Panc1 (cell line): ENCODE data around the gene DKK1. TPM values are rescaled to one million over a fixed set of nuclear protein-coding genes. Genes with fewer than 3 reads are reported as not detected.

Source experiments
- ATAC-seq: fragments of 200-7000 bp; cut with Tn5 transposase; 2 replicates; pipeline ENCODE4 v1.9.1; 2020; ENCODE audit warnings: mild to moderate bottlenecking, moderate library complexity
- BruUV-seq: library from RNA; stranded (reverse); fragments of 400-500 nt; replicated peaks from 2 replicates; lab custom pipeline; 2021; lab: Mats Ljungman, UMichigan
- CTCF ChIA-PET: fragments of 300-600 bp; sonication (Branson Sonifier 250); formaldehyde crosslinking; loops from one replicate; lab custom pipeline; 2022; ENCODE audit warnings: antibody characterized with exemption; lab: Charles Lee
- POLR2A ChIA-PET: fragments of 300-600 bp; sonication (Branson Sonifier 250); formaldehyde crosslinking; loops from one replicate; lab custom pipeline; 2022; ENCODE audit warnings: antibody characterized with exemption; lab: Charles Lee
- DNase-seq: peaks from one replicate; pipeline ENCODE4 v3.0.0-alpha.2; 2010; ENCODE audit warnings: low read depth, low spot score
- H3K27ac ChIP-seq: 2 replicates; pipeline ENCODE4 v1.5.1; 2011; ENCODE audit warnings: mild to moderate bottlenecking, low read length, inconsistent platforms
- H3K27me3 ChIP-seq: fragments of 200-500 bp; sonication (Bioruptor generic); 2 replicates; pipeline ENCODE4 v1.6.0; 2014; ENCODE audit warnings: low read length, inconsistent platforms; ENCODE audit not compliant: control insufficient read depth, insufficient read depth
- H3K36me3 ChIP-seq: fragments of 200-500 bp; sonication (Bioruptor generic); 2 replicates; pipeline ENCODE4 v1.5.1; 2014; ENCODE audit warnings: inconsistent platforms, mild to moderate bottlenecking, low read length, moderate library complexity; ENCODE audit not compliant: control insufficient read depth, insufficient read depth
- H3K4me1 ChIP-seq: 2 replicates; pipeline ENCODE4 v1.5.1; 2011; ENCODE audit warnings: inconsistent platforms, mild to moderate bottlenecking, low read length, moderate library complexity; ENCODE audit not compliant: control insufficient read depth, insufficient read depth
- H3K4me3 ChIP-seq, 2 experiments: 2 replicates each; pipeline ENCODE4 v1.5.1; 2011 to 2012; ENCODE audit warnings: low read depth in 2 of 2, low read length in 2 of 2, mild to moderate bottlenecking in 2 of 2, inconsistent platforms in 1 of 2, moderate library complexity in 1 of 2
- H3K9me3 ChIP-seq: fragments of 200-500 bp; sonication (Bioruptor generic); 2 replicates; pipeline ENCODE4 v1.5.1; 2014; ENCODE audit warnings: low read depth, mild to moderate bottlenecking, inconsistent platforms, low read length, moderate library complexity; ENCODE audit not compliant: control insufficient read depth, insufficient read depth
- POLR2AphosphoS5 ChIP-seq: IDR thresholded peaks from 2 replicates; pipeline ENCODE4 v1.6.1; 2012; ENCODE audit warnings: mild to moderate bottlenecking, low read depth, low read length, moderate library complexity
- SIN3A ChIP-seq: IDR thresholded peaks from 2 replicates; pipeline ENCODE4 v1.6.1; 2012; ENCODE audit warnings: low read depth, mild to moderate bottlenecking, low read length, moderate library complexity, borderline replicate concordance; ENCODE audit not compliant: insufficient read depth
- TCF7L2 ChIP-seq: IDR thresholded peaks from 2 replicates; pipeline ENCODE4 v1.6.1; 2011; ENCODE audit warnings: mild to moderate bottlenecking, low read depth, low read length, inconsistent platforms
- in situ Hi-C: cut with HindIII; loops from 2 replicates; pipeline ENCODE4 v1.10.0; 2016; ENCODE audit warnings: low sequenced_read_pairs, low pct_unique_long_range_greater_than_20kb
- intact Hi-C: fragments of 100-400 bp; cut with micrococcal nuclease; formaldehyde crosslinking; loops from one replicate; pipeline ENCODE4 v1.10.0; 2022; ENCODE audit not compliant: unreplicated experiment
- total RNA-seq: library from RNA; stranded (reverse); gene quantifications from one replicate; pipeline ENCODE4 v1.2.1, GENCODE V29; 2021; ENCODE audit not compliant: unreplicated experiment
- TF ChIP-seq, protein P1 (sequence below): fragments of 450-650 bp; IDR thresholded peaks from 2 replicates; pipeline ENCODE4 v1.5.1; 2017; ENCODE audit warnings: mild to moderate bottlenecking
- TF ChIP-seq, protein P2 (sequence below), 2 experiments: IDR thresholded peaks; 2 replicates each; pipeline ENCODE4 v1.6.1; 2011 to 2012; ENCODE audit warnings: low read depth in 2 of 2, control low read depth in 1 of 2, low read length in 1 of 2, mild to moderate bottlenecking in 1 of 2, moderate library complexity in 1 of 2; ENCODE audit not compliant: insufficient read depth in 1 of 2

DKK1 gene
- total RNA-seq, 1 experiment from 2014 or later, result 563 TPM

DNA sequence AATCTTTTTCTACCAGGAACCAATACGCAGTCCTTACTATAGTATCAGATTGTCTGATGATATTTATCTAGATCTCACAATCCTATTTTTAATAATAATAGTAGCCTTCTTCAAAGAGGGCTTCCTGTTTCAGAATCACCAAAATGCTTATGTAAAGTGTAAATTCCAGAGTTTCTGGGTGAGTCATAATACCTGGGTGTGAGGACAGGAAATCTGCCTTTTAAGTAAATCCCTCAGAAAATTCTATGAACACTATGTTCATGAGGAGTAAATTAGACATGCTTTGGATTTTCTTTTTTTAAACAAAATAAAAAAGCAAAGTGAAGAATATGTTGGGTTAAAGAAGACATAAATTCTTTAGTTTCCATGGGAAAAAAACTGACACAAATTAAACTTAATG, 20.5 kb downstream of the DKK1 start:
- DNase-seq, result no peak
- Histone ChIP-seq H3K4me1 (peaks cover 6% of the 10 kb centered on the region), H3K36me3 (no peaks in the 10 kb centered on the region), H3K27ac (peak overlapping the region; percentile 75; the same call in 1 of the 2 replicates), H3K4me3 (no peak overlapping the region), H3K27me3 (no peaks in the 10 kb centered on the region), H3K9me3 (peaks cover 6% of the 10 kb centered on the region; the same call in 1 of the 2 replicates)
- BruUV-seq, result no TSS peak
- intact Hi-C loops, result no loop called here
- POLR2A ChIA-PET, result no interaction called here
- TF ChIP-seq TCF7L2 (no peak), SIN3A (no peak), POLR2AphosphoS5 (no peak)
- TF ChIP-seq, protein P1, sequence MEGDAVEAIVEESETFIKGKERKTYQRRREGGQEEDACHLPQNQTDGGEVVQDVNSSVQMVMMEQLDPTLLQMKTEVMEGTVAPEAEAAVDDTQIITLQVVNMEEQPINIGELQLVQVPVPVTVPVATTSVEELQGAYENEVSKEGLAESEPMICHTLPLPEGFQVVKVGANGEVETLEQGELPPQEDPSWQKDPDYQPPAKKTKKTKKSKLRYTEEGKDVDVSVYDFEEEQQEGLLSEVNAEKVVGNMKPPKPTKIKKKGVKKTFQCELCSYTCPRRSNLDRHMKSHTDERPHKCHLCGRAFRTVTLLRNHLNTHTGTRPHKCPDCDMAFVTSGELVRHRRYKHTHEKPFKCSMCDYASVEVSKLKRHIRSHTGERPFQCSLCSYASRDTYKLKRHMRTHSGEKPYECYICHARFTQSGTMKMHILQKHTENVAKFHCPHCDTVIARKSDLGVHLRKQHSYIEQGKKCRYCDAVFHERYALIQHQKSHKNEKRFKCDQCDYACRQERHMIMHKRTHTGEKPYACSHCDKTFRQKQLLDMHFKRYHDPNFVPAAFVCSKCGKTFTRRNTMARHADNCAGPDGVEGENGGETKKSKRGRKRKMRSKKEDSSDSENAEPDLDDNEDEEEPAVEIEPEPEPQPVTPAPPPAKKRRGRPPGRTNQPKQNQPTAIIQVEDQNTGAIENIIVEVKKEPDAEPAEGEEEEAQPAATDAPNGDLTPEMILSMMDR, result no peak
- TF ChIP-seq, protein P2, sequence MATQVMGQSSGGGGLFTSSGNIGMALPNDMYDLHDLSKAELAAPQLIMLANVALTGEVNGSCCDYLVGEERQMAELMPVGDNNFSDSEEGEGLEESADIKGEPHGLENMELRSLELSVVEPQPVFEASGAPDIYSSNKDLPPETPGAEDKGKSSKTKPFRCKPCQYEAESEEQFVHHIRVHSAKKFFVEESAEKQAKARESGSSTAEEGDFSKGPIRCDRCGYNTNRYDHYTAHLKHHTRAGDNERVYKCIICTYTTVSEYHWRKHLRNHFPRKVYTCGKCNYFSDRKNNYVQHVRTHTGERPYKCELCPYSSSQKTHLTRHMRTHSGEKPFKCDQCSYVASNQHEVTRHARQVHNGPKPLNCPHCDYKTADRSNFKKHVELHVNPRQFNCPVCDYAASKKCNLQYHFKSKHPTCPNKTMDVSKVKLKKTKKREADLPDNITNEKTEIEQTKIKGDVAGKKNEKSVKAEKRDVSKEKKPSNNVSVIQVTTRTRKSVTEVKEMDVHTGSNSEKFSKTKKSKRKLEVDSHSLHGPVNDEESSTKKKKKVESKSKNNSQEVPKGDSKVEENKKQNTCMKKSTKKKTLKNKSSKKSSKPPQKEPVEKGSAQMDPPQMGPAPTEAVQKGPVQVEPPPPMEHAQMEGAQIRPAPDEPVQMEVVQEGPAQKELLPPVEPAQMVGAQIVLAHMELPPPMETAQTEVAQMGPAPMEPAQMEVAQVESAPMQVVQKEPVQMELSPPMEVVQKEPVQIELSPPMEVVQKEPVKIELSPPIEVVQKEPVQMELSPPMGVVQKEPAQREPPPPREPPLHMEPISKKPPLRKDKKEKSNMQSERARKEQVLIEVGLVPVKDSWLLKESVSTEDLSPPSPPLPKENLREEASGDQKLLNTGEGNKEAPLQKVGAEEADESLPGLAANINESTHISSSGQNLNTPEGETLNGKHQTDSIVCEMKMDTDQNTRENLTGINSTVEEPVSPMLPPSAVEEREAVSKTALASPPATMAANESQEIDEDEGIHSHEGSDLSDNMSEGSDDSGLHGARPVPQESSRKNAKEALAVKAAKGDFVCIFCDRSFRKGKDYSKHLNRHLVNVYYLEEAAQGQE (IDR thresholded peaks at IDR 0.05; ENCODE audit: insufficient read depth in 1 of 2, low read depth in 2 of 2, low read length in 1 of 2), result no peak
- CTCF ChIA-PET, result no interaction called here
- in situ Hi-C loops, result no loop called here
- ATAC-seq, result no peak

DNA sequence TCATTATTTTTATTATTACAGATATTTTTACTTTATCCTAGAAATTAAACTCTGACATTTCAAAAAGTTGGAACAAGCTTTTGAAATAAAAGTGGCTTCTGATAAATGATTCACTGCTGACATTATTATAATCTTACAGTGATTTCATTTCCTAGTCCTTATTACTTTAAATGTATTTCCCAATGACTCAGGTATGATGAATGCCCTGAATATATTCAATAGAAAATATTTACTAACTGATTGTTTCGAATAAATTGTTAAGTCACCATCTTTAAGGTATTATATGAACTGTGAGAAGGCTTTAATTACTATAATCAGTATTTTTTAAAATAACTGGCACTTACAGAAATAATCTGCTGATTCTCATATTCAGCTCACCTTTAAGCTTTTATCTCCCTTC, 21.6 kb downstream of the DKK1 start:
- Histone ChIP-seq H3K36me3 (no peaks in the 10 kb centered on the region), H3K27me3 (no peaks in the 10 kb centered on the region), H3K9me3 (peaks cover 6% of the 10 kb centered on the region; the same call in 1 of the 2 replicates), H3K27ac (no peak overlapping the region; the same call in 1 of the 2 replicates), H3K4me3 (no peak overlapping the region), H3K4me1 (peaks cover 6% of the 10 kb centered on the region)
- TF ChIP-seq POLR2AphosphoS5 (no peak), SIN3A (no peak), TCF7L2 (no peak)
- TF ChIP-seq, protein P1, result no peak
- ATAC-seq (no peak), DNase-seq (no peak)
- no TSS peak for BruUV-seq
- intact Hi-C loops, result no loop called here
- in situ Hi-C loops, result no loop called here
- POLR2A ChIA-PET, result no interaction called here
- CTCF ChIA-PET, result no interaction called here
